ENCODE data around the gene DELE1.

DELE1 gene

DNA sequence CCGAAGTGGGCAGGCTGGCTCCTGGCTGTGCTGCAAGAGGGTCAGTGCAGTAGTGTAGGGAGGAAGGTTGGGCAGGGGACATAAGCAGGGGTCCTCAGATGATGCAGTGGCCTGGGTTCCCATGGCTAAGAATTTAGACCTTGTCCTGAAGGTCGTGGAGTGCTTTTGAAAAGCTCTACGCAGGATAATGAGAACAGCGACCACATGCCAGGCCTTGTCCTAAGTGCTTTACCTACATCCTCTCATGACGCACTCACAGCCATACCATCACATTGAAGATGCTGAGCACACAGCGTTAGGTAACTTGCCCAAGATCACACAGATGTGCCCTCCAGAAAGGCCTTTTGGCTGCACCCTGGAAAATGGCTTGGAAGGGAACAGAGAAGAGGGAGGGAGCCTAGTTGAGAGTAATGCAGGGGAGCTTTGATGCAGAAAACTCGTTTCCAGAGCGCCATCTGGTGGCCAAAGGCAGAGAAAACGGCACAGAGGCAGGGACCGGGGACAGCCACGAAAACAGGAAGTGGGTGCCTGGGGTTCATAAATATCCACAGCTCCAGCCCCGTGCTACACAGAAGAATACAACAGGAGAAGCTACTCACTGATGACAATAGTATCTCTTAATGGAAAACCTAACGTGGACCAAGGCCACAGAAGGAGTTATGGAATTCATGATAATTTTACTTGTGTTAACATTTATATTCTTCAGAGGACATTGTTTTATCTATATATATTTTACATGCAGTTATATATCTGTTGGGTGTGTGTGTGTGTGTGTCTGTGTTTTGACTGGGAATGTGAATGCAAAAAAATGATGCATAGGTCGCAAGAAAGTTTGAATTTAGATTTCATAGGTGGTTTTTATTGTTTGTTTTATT lies 37.0 kb downstream of the DELE1 start:
- no peaks in the 10 kb centered on the region for H3K9me2 ChIP-seq (replicated peaks; ENCODE audit: low read depth, low read length)
- TF ChIP-seq, protein P1, sequence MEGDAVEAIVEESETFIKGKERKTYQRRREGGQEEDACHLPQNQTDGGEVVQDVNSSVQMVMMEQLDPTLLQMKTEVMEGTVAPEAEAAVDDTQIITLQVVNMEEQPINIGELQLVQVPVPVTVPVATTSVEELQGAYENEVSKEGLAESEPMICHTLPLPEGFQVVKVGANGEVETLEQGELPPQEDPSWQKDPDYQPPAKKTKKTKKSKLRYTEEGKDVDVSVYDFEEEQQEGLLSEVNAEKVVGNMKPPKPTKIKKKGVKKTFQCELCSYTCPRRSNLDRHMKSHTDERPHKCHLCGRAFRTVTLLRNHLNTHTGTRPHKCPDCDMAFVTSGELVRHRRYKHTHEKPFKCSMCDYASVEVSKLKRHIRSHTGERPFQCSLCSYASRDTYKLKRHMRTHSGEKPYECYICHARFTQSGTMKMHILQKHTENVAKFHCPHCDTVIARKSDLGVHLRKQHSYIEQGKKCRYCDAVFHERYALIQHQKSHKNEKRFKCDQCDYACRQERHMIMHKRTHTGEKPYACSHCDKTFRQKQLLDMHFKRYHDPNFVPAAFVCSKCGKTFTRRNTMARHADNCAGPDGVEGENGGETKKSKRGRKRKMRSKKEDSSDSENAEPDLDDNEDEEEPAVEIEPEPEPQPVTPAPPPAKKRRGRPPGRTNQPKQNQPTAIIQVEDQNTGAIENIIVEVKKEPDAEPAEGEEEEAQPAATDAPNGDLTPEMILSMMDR (conservative IDR thresholded peaks at IDR 0.05; ENCODE audit: low read length): peak; percentile 83
- TF ChIP-seq EZH2phosphoT487 (IDR thresholded peaks at IDR 0.05; ENCODE audit: borderline replicate concordance): no peak
- H3K9ac ChIP-seq (ENCODE audit: low read depth, low read length, poor library complexity, severe bottlenecking): peak overlapping the region; percentile 39
- no peaks in the 10 kb centered on the region for H3K36me3 ChIP-seq (ENCODE audit: insufficient read depth, low read length)
- H3K4me1 ChIP-seq (ENCODE audit: insufficient read depth, low read length, poor library complexity, severe bottlenecking): peaks cover 38% of the 10 kb centered on the region
- H4K20me1 ChIP-seq (ENCODE audit: insufficient read depth, low read length, poor library complexity, severe bottlenecking): no peaks in the 10 kb centered on the region
- peak overlapping the region; percentile 18 for H3K4me3 ChIP-seq (ENCODE audit: low read length, poor library complexity, severe bottlenecking)
- H3K79me2 ChIP-seq (ENCODE audit: insufficient read depth, low read length): no peaks in the 10 kb centered on the region
- no peaks in the 10 kb centered on the region for H3K27me3 ChIP-seq (ENCODE audit: insufficient read depth, low read length, poor library complexity, severe bottlenecking)
- peak overlapping the region; percentile 51 for H3K4me2 ChIP-seq (ENCODE audit: low read depth, low read length, poor library complexity, severe bottlenecking)
- H2AFZ ChIP-seq (ENCODE audit: low read length): peak overlapping the region; percentile 54
- no peaks in the 10 kb centered on the region for H3K9me3 ChIP-seq (ENCODE audit: insufficient read depth, low read depth, low read length)
- no peaks in the 10 kb centered on the region for H3F3A ChIP-seq (ENCODE audit: low read depth)

DNA sequence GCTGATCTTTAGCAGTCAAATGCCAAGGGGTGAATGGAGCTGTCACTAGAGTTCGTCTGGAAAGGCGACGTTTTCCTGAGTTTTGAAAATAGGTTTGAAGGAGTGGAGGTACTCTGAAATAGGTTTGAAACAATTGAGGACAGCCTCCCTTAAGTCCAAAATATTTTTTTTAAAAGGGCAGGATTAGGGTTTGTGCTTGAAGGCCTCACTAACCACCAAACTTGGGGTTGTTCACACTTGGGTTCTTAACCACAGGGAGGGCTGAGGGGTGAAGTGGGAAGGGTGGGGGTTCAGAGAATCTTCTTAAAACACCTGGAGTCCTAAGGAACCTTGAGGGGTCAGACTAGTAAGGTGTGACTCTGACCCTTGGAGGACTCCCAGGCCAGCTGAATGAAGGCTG lies 37.8 kb downstream of the DELE1 start:
- H2AFZ ChIP-seq (ENCODE audit: low read length): peak overlapping the region; percentile 54
- H3K27me3 ChIP-seq (ENCODE audit: insufficient read depth, low read length, poor library complexity, severe bottlenecking): no peaks in the 10 kb centered on the region
- no peaks in the 10 kb centered on the region for H3K9me2 ChIP-seq (replicated peaks; ENCODE audit: low read depth, low read length)
- H3K4me3 ChIP-seq (ENCODE audit: low read length, poor library complexity, severe bottlenecking): peak overlapping the region; percentile 18
- H3K9ac ChIP-seq (ENCODE audit: low read depth, low read length, poor library complexity, severe bottlenecking): peak overlapping the region; percentile 39
- H3K4me2 ChIP-seq (ENCODE audit: low read depth, low read length, poor library complexity, severe bottlenecking): peak overlapping the region; percentile 51
- peaks cover 38% of the 10 kb centered on the region for H3K4me1 ChIP-seq (ENCODE audit: insufficient read depth, low read length, poor library complexity, severe bottlenecking)
- no peaks in the 10 kb centered on the region for H3K9me3 ChIP-seq (ENCODE audit: insufficient read depth, low read depth, low read length)
- H3K36me3 ChIP-seq (ENCODE audit: insufficient read depth, low read length): no peaks in the 10 kb centered on the region
- H3F3A ChIP-seq (ENCODE audit: low read depth): no peaks in the 10 kb centered on the region
- TF ChIP-seq EZH2phosphoT487 (IDR thresholded peaks at IDR 0.05; ENCODE audit: borderline replicate concordance): no peak
- TF ChIP-seq, protein P1 (conservative IDR thresholded peaks at IDR 0.05; ENCODE audit: low read length): no peak
- no peaks in the 10 kb centered on the region for H3K79me2 ChIP-seq (ENCODE audit: insufficient read depth, low read length)
- H4K20me1 ChIP-seq (ENCODE audit: insufficient read depth, low read length, poor library complexity, severe bottlenecking): no peaks in the 10 kb centered on the region

DNA sequence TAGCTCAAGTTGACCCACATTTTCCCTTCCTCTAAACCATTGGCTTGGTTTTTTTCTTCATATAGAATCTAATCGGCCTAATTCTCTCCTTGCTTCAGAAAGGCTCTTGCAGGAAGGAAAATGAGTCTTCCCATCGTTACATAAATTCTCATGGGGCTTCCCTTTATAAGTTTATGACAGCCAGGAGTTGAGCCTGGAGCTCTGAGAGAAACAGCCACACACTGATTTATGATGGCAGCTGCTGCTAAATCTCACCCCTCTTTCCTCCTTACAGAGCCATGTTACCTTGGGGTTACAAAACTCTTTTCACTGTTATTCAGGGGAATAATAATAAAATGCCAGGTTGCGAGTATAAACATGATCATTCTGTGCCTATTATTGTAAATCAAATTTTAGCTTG lies 40.0 kb downstream of the DELE1 start:
- H3F3A ChIP-seq (ENCODE audit: low read depth): no peaks in the 10 kb centered on the region
- no peaks in the 10 kb centered on the region for H3K36me3 ChIP-seq (ENCODE audit: insufficient read depth, low read length)
- no peaks in the 10 kb centered on the region for H3K79me2 ChIP-seq (ENCODE audit: insufficient read depth, low read length)
- H3K4me3 ChIP-seq (ENCODE audit: low read length, poor library complexity, severe bottlenecking): no peak overlapping the region
- no peaks in the 10 kb centered on the region for H3K9me3 ChIP-seq (ENCODE audit: insufficient read depth, low read depth, low read length)
- H3K9ac ChIP-seq (ENCODE audit: low read depth, low read length, poor library complexity, severe bottlenecking): no peak overlapping the region
- H4K20me1 ChIP-seq (ENCODE audit: insufficient read depth, low read length, poor library complexity, severe bottlenecking): no peaks in the 10 kb centered on the region
- H3K4me2 ChIP-seq (ENCODE audit: low read depth, low read length, poor library complexity, severe bottlenecking): no peak overlapping the region
- no peaks in the 10 kb centered on the region for H3K27me3 ChIP-seq (ENCODE audit: insufficient read depth, low read length, poor library complexity, severe bottlenecking)
- no peaks in the 10 kb centered on the region for H3K9me2 ChIP-seq (replicated peaks; ENCODE audit: low read depth, low read length)
- peaks cover 27% of the 10 kb centered on the region for H3K4me1 ChIP-seq (ENCODE audit: insufficient read depth, low read length, poor library complexity, severe bottlenecking)
- no peak for TF ChIP-seq EZH2phosphoT487 (IDR thresholded peaks at IDR 0.05; ENCODE audit: borderline replicate concordance)
- TF ChIP-seq, protein P1 (conservative IDR thresholded peaks at IDR 0.05; ENCODE audit: low read length): no peak
- no peak overlapping the region for H2AFZ ChIP-seq (ENCODE audit: low read length)
